NB4 (cell line): Measurements from ENCODE around the gene MRPL23.

ENCODE experiments used
- CTCF ChIP-seq: IDR thresholded peaks from one replicate; pipeline ENCODE4 v1.5.1; 2012; ENCODE audit warnings: low read depth, low read length
- MAX ChIP-seq: IDR thresholded peaks from 2 replicates; pipeline ENCODE4 v1.6.1; 2011; ENCODE audit warnings: low read depth, low read length
- MYC ChIP-seq: IDR thresholded peaks from 2 replicates; pipeline ENCODE4 v1.6.1; 2011; ENCODE audit warnings: low read depth, low read length
- POLR2A ChIP-seq: IDR thresholded peaks from 2 replicates; pipeline ENCODE4 v1.6.1; 2011; ENCODE audit warnings: mild to moderate bottlenecking; ENCODE audit not compliant: insufficient read length; ENCODE audit errors: extremely low read depth

GRCh38 chr11:1933416-1934334 lies 13.5 kb upstream of the MRPL23 start:
- TF ChIP-seq POLR2A (no peak), CTCF (no peak), MYC (no peak), MAX (no peak)
